ENCODE data around the gene BCAS1. TPM values are rescaled to one million over a fixed set of nuclear protein-coding genes. Genes with fewer than 3 reads are reported as not detected.

BCAS1 gene
- total RNA-seq, 1 donor from 2014 or later: not detected

DNA sequence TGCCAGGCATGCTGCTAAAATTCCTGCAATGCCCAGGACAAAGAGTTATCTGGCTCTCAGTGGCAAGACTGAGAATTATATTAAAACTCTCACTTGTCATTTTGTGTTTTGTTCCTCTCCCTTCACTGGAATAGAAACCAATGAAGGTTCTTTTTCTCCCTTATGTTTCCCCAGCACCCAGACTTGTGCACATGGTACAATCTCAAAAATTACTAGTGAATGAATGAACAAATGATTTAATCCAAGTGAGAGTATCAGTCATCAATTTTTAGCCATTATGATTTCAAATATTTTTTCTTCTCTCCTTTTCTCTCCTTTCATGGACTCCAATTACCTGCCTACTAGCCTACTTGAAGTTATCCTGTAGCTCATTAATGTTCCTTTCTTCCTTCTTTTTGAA is 70.1 kb downstream of the BCAS1 start:
- Mint-ChIP-seq H3K9me3 (ENCODE audit: low read depth) (peaks cover 22% of the 10 kb centered on the region), H3K4me1 (ENCODE audit: low read depth) (no peaks in the 10 kb centered on the region), H3K27ac (ENCODE audit: unreplicated experiment) (no peak overlapping the region), H3K36me3 (ENCODE audit: low read depth) (no peaks in the 10 kb centered on the region), H3K27me3 (ENCODE audit: low read depth) (peaks cover 11% of the 10 kb centered on the region), H3K4me3 (ENCODE audit: unreplicated experiment) (no peak overlapping the region)
- TF ChIP-seq, protein P1, sequence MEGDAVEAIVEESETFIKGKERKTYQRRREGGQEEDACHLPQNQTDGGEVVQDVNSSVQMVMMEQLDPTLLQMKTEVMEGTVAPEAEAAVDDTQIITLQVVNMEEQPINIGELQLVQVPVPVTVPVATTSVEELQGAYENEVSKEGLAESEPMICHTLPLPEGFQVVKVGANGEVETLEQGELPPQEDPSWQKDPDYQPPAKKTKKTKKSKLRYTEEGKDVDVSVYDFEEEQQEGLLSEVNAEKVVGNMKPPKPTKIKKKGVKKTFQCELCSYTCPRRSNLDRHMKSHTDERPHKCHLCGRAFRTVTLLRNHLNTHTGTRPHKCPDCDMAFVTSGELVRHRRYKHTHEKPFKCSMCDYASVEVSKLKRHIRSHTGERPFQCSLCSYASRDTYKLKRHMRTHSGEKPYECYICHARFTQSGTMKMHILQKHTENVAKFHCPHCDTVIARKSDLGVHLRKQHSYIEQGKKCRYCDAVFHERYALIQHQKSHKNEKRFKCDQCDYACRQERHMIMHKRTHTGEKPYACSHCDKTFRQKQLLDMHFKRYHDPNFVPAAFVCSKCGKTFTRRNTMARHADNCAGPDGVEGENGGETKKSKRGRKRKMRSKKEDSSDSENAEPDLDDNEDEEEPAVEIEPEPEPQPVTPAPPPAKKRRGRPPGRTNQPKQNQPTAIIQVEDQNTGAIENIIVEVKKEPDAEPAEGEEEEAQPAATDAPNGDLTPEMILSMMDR (IDR thresholded peaks at IDR 0.05): no peak
- DNase-seq (ENCODE audit: low spot score): no peak

DNA sequence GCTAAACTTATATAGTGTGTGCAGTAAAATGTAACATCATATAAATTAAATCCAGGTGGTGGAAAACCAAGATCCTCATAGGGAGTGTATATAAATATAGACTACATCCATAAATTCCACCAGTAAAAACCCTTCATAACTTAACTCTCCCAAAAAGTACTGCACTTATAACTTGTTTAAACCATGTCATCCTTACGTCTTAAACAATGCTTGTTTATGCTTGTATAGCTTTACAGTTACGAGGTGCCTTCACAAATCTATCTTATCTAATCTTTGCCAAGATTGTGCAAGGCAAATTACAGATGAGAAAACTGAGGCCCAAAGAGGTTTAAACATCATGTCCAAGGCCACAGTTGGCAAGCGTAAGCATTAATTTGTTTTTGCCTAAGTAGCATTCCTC is 71.3 kb downstream of the BCAS1 start:
- H3K36me3 Mint-ChIP-seq (ENCODE audit: low read depth): no peaks in the 10 kb centered on the region
- H3K9me3 Mint-ChIP-seq (ENCODE audit: low read depth): peaks cover 22% of the 10 kb centered on the region
- no peak overlapping the region for H3K4me3 Mint-ChIP-seq (ENCODE audit: unreplicated experiment)
- H3K4me1 Mint-ChIP-seq (ENCODE audit: low read depth): no peaks in the 10 kb centered on the region
- DNase-seq (ENCODE audit: low spot score): no peak
- TF ChIP-seq, protein P1 (IDR thresholded peaks at IDR 0.05): no peak
- peaks cover 13% of the 10 kb centered on the region for H3K27me3 Mint-ChIP-seq (ENCODE audit: low read depth)
- no peak overlapping the region for H3K27ac Mint-ChIP-seq (ENCODE audit: unreplicated experiment)

DNA sequence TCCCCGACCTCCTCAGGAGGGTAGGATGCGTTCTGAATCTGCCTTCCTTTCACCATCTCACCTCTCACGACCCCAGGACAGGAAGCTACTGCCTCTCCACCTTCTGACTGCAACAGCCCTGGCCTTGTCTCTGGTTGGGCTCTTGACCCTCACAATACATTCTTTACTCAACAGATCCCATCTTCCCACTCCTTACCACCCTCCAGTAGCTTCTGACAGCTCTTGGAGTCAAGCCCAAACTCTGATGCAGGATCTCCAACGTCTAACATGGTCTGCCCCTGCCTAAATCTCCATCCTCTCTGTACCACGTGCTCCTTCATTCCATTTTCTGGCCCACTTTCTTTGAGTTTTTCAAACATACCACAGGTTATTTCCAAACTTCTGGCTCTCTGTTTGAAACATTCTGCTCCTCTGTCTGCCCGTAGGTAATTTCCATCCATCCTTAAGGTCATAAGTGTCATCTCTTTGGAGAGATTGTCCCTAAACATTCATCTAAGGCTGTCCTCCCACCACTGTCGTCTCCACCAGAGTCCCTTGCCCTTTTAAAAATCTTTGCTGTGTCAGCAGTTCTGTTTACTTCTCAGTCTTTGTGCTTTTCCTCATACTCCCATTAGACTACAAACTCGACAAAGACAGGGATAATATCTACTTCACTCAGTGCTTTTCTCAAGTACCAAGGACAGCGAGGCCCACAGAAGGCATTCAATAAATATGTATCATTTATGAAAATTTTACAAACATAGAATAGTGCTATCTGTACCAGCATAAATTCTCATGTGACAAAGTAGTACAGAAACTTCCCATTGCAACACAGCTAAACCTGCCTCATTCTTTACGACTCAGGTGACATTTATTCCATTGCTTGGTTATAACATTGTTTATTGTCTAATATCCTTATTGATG is 73.6 kb downstream of the BCAS1 start:
- no peaks in the 10 kb centered on the region for H3K4me1 Mint-ChIP-seq (ENCODE audit: low read depth)
- TF ChIP-seq, protein P1 (IDR thresholded peaks at IDR 0.05): no peak
- H3K27ac Mint-ChIP-seq (ENCODE audit: unreplicated experiment): no peak overlapping the region
- no peak for DNase-seq (ENCODE audit: low spot score)
- H3K9me3 Mint-ChIP-seq (ENCODE audit: low read depth): peaks cover 19% of the 10 kb centered on the region
- H3K36me3 Mint-ChIP-seq (ENCODE audit: low read depth): no peaks in the 10 kb centered on the region
- H3K27me3 Mint-ChIP-seq (ENCODE audit: low read depth): peaks cover 23% of the 10 kb centered on the region
- no peak overlapping the region for H3K4me3 Mint-ChIP-seq (ENCODE audit: unreplicated experiment)

DNA sequence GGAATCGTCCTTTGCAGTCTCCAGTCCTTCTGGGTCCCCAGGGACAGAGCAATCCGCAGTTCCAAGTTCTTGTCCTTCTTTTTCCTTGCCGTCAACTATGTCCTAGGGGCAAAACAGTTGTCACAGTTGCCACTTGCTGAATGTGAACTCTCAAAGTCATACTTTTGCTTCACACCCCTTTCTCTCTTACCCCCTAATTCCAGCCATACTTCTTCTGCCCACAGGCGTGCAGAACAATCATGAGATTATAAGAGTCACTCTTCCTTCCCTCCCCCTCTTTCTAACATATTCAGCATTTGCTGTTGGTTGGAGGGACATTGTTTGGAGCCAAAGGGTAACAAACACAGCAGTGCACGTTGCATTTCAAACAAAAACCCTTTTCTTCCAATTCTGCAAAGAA is 74.4 kb downstream of the BCAS1 start:
- peaks cover 10% of the 10 kb centered on the region for H3K9me3 Mint-ChIP-seq (ENCODE audit: low read depth)
- DNase-seq (ENCODE audit: low spot score): no peak
- no peak overlapping the region for H3K27ac Mint-ChIP-seq (ENCODE audit: unreplicated experiment)
- H3K36me3 Mint-ChIP-seq (ENCODE audit: low read depth): no peaks in the 10 kb centered on the region
- H3K4me1 Mint-ChIP-seq (ENCODE audit: low read depth): no peaks in the 10 kb centered on the region
- peaks cover 24% of the 10 kb centered on the region for H3K27me3 Mint-ChIP-seq (ENCODE audit: low read depth)
- TF ChIP-seq, protein P1 (IDR thresholded peaks at IDR 0.05): no peak
- no peak overlapping the region for H3K4me3 Mint-ChIP-seq (ENCODE audit: unreplicated experiment)

DNA sequence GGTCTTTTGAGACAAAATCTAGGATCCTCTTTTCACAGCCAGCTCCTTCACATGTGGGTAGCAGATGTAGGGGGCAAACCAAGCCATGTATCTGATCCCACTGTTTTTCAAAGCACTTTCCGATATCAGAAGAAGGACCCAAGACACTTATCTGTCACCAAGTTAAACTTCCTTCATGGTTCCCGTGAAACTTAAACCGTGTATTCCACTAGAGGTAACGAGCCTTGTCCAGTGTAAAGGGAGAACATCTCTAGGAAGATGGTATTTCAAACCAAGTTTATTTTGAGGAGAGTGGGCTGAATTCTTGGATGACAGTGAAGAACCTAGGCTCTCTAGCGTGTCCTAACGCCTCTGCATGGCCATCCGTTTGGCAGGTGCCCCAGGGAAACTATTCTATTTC is 76.3 kb downstream of the BCAS1 start:
- H3K27ac Mint-ChIP-seq (ENCODE audit: unreplicated experiment): no peak overlapping the region
- H3K36me3 Mint-ChIP-seq (ENCODE audit: low read depth): no peaks in the 10 kb centered on the region
- H3K4me1 Mint-ChIP-seq (ENCODE audit: low read depth): no peaks in the 10 kb centered on the region
- H3K9me3 Mint-ChIP-seq (ENCODE audit: low read depth): no peaks in the 10 kb centered on the region
- TF ChIP-seq, protein P1 (IDR thresholded peaks at IDR 0.05): no peak
- DNase-seq (ENCODE audit: low spot score): no peak
- no peak overlapping the region for H3K4me3 Mint-ChIP-seq (ENCODE audit: unreplicated experiment)
- H3K27me3 Mint-ChIP-seq (ENCODE audit: low read depth): peaks cover 27% of the 10 kb centered on the region
